K562 (cell line): ENCODE measurements around the gene FST. TPM values are rescaled to one million over a fixed set of nuclear protein-coding genes. Genes with fewer than 3 reads are reported as not detected.

ENCODE experiments used
- CHD7 ChIP-seq: fragments of 200-600 bp; sonication (generic); IDR thresholded peaks from one replicate; pipeline ENCODE4 v1.6.1; 2012; ENCODE audit warnings: mild to moderate bottlenecking, low read depth, low read length, inconsistent platforms
- ELK1 ChIP-seq: sonication (generic); formaldehyde crosslinking; IDR thresholded peaks from 2 replicates; pipeline ENCODE4 v1.8.1; 2022; ENCODE audit warnings: missing genetic modification reagents
- ZBTB34 ChIP-seq: fragments of 250-450 bp; sonication (Bioruptor Pico); IDR thresholded peaks from 2 replicates; pipeline ENCODE4 v1.8.0; 2021; ENCODE audit warnings: mild to moderate bottlenecking, moderate library complexity
- ZBTB9 ChIP-seq: fragments of 450-650 bp; formaldehyde crosslinking; IDR thresholded peaks from 2 replicates; pipeline ENCODE4 v1.4.0; 2020; ENCODE audit warnings: mild to moderate bottlenecking, moderate library complexity
- polyA plus RNA-seq, 8 experiments: library from polyadenylated mRNA; depleted of rRNA in 4 of 8; stranded (reverse) in 5 of 8; unstranded in 3 of 8; fragments of >200 nt; fragmentation: Nextera tagmentation in 2 of 8; fragmentation: Illumina TruSeq in 1 of 8; extraction: Ambion mirVana in 2 of 8; extraction: Trizol in 1 of 8; gene quantifications; 2 replicates each; pipeline versions ENCODE4 v1.2.1 to v1.2.3, GENCODE V29; 2011 to 2014; ENCODE audit warnings: inconsistent platforms in 1 of 8, missing spikeins in 1 of 8
- total RNA-seq, 7 experiments: library from RNA; depleted of rRNA in 6 of 7; stranded (reverse); fragments of >200 nt in 6 of 7; fragmentation: Illumina TruSeq in 2 of 7; extraction: Trizol in 2 of 7; gene quantifications; 2 replicates each; pipeline versions ENCODE4 v1.2.1 to v1.2.3, GENCODE V29; 2011 to 2021; ENCODE audit warnings: low replicate concordance in 1 of 7

Gene FST
- total and polyA plus RNA-seq, 9 of the 15 experiments (the other 6 are each of a cell fraction or from before 2014, with no cell fraction given), result 0.03 to 0.27 TPM; not detected in 7

GRCh38 chr5:53448851-53449250, 31.6 kb upstream of the FST start (continued):
- no peak for TF ChIP-seq CHD7
- TF ChIP-seq ELK1 (CRISPR knock-in tag), result no peak
- no peak for TF ChIP-seq ZBTB34 (CRISPR knock-in tag)
- TF ChIP-seq ZBTB9 (CRISPR knock-in tag), result no peak
